ENCODE measurements around the gene SMIM23. TPM values are rescaled to one million over a fixed set of nuclear protein-coding genes. Genes with fewer than 3 reads are reported as not detected.
A peak's percentile ranks its signal among the peaks of the same experiment; 100 is the strongest.

Gene SMIM23
- not detected for total RNA-seq

- Histone ChIP-seq H3K4me3 (no peak within 1 kb of the TSS), H3K27ac (no peak within 1 kb of the TSS), H3K4me1 (no peaks in the 10 kb centered on the region), H3K9me3 (no peaks in the 10 kb centered on the region), H3K27me3 (no peaks in the 10 kb centered on the region), H3K36me3 (no peaks in the 10 kb centered on the region)
- intact Hi-C loops (cut with DNase I; ENCODE audit: low total_unique reads): no loop called here
- no peak for DNase-seq
- TF ChIP-seq CTCF (IDR thresholded peaks at IDR 0.05) (no peak), POLR2A (IDR thresholded peaks at IDR 0.05) (no peak)
Observed at GRCh38 chr5:171785517-171785916, at the start of gene SMIM23. Gene SMIM23, plus strand, starts transcription at chr5:171785817. Its CDS starts 55 bp downstream, at chr5:171785872.

DNA sequence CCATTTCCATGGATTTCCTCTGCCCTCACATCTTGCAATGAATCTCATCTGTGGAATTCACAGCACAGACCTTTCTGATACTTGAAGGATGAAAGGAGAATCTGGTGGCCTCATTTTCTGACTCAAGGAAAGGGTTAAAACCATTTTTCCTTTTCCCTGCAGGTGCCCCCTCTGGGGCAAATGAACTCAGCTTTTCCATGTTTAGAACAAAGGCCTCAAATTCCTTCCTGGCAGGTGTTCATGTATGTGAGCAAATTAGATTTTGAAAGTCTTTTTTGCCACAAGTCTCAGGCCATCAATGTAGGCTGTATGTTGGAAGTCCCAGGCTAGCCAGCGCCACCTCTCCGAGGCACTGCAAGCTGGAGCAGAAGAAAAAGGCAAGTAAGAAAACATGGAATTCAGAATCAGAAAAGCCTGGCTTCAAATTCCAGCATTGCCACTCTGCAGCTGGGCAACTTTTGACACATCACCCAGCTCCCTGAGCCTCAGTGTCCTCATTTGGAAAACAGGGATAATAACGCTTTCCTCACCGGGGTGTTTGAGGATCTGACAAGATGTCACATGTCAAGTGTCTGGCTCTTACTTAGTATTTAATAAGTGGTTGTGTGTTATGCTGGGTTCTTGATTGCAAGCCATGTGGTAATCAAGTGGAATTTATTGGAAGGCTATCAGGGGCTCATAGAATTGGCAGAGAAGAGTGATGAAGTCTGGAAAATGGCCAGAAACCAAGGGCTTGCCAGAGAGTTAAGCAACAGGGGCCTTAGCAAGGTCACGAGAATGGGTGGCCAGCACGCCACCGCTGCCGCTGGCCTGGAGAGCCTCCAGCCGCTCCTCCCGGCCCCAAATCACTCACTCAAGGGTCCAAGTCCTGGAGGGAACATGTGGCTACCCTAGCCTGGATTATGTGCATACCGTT, 48.4 kb upstream of the SMIM23 start:
- Histone ChIP-seq H3K27ac (peak overlapping the region; percentile 60 to 86), H3K36me3 (no peaks in the 10 kb centered on the region), H3K4me1 (no peaks in the 10 kb centered on the region), H3K27me3 (no peaks in the 10 kb centered on the region), H3K9me3 (no peaks in the 10 kb centered on the region), H3K4me3 (no peak overlapping the region)
- intact Hi-C loops (cut with DNase I; ENCODE audit: low total_unique reads): no loop called here
- DNase-seq: peak in 1 of 2 donors; percentile 51
- no peak for TF ChIP-seq POLR2A (IDR thresholded peaks at IDR 0.05)
- no peak for TF ChIP-seq CTCF (IDR thresholded peaks at IDR 0.05)

GRCh38 chr5:171738501-171738900, 47.1 kb upstream of the SMIM23 start:
- no peak for TF ChIP-seq POLR2A (IDR thresholded peaks at IDR 0.05)
- TF ChIP-seq CTCF (IDR thresholded peaks at IDR 0.05): no peak
- Histone ChIP-seq H3K9me3 (no peaks in the 10 kb centered on the region), H3K4me3 (no peak overlapping the region), H3K27me3 (no peaks in the 10 kb centered on the region), H3K4me1 (no peaks in the 10 kb centered on the region), H3K36me3 (no peaks in the 10 kb centered on the region), H3K27ac (peak overlapping the region; percentile 60 to 86)
- peak; percentile 39 to 67 for DNase-seq
- intact Hi-C loops (cut with DNase I; ENCODE audit: low total_unique reads): no loop called here

GRCh38 chr5:171739271-171739670, 46.3 kb upstream of the SMIM23 start:
- DNase-seq: no peak

More at GRCh38 chr5:171739271-171739670, 46.3 kb upstream of the SMIM23 start:
- peak overlapping the region; percentile 60 to 86 for H3K27ac ChIP-seq
- intact Hi-C loops (cut with DNase I; ENCODE audit: low total_unique reads): no loop called here
- H3K9me3 ChIP-seq: no peaks in the 10 kb centered on the region
- H3K4me3 ChIP-seq: no peak overlapping the region
- H3K4me1 ChIP-seq: no peaks in the 10 kb centered on the region
- H3K27me3 ChIP-seq: no peaks in the 10 kb centered on the region
- no peaks in the 10 kb centered on the region for H3K36me3 ChIP-seq
- TF ChIP-seq POLR2A (IDR thresholded peaks at IDR 0.05) (no peak), CTCF (IDR thresholded peaks at IDR 0.05) (no peak)
